Activated T-cell treated with anti-CD3 and anti-CD28 coated beads, Interleukin-2, amount 50 U/mL, for 48 hours (primary cell): ENCODE results near the gene THAP8.

Experiments
- DNase-seq, 2 experiments: peaks; one replicate each; pipeline ENCODE4 v3.0.0-alpha.2; 2020

THAP8 gene

DNA sequence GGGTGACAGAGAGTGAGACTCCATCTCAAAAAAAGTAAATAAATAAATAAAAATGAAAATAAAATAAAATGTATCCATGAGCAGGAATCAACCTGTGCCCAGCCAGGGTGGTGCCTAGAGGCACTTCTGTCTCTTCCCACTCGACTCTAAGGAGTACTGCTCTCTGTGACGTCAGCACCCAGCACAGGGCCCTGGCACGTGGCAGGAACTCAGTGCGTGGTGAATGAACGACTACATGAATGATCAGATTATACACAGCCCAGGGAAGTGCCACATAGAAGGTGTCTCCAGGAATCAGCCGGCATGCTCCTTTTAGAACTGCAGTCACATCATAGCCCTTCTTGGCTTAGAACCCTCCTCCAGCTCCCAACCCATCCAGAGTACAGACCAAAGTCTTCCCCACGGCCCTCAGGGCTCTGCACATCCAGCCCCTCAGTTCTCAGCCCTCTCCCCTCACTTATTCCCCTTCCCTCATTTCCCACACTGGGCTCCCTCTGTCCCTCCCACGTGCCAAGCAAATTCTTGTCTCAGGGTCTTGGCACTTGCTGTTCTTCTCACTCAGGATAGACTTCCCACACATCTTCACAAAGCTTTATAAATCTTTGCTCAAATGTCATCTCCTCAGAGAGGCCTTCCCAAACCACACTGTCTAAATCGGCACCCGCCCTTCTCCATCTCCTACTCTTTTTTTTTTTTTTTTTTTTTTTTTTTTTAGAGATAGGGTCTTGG lies 25.6 kb downstream of the THAP8 start:
- no peak for DNase-seq

GRCh38 chr19:36027696-36028095 lies 26.4 kb downstream of the THAP8 start:
- DNase-seq, result no peak

DNA sequence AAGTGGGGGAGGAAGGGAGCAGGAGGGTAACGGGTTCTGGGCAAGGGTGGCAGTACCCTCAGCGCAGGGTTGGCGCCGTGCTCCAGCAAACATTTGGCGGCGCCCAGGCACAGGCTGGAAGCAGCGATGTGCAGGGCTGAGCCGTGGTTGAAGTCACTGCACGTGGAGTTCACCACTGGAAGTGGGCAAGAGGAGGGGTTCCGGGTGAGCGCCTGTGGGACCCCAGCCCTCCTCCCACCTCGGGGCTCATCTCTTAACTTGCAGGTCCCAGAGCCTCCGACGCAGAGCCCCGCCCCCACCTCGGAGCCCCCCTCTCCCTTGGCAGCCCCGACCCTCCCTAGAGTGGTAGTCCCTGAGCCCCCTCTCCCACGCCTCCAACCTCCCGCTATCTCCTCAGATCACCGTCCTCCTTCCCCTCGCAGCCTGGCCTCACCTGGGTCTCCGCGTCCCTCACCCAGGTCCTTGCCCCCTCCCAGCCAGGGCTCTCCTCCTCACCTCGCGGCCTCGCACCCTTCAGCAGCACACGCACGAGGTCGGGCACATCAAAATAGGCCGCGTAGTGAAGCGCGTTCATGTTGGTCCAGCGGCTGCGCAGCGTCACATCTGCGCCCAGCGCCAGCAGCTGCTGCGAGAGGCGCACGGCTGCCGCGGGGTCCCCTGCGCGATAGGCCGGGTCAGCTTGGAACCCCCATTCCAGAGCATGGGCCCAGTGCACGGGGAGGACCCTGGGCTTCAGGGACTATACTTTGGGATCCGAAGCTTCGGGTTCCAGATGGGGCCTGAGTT lies 27.8 kb downstream of the THAP8 start:
- DNase-seq, result no peak

GRCh38 chr19:36025541-36025940 lies 28.5 kb downstream of the THAP8 start:
- no peak for DNase-seq

DNA sequence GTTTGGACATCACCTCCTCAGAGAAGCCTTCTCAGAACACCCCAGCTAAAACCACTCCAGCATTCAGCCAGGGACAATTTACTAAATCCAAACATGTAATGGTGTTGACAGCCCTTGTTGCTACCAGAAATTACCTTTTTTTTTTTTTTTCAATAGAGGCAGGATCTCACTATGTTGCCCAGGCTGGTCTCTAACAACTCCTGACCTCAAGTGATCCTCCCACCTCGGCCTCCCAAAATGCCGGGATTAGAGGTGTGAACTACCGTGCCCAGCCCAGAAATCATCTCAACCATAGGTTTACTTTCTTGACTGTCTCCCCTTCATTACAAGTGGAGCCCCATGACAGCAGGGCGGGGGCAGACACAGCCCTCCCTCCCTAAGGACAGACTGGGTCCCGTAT lies 30.7 kb downstream of the THAP8 start:
- no peak for DNase-seq

GRCh38 chr19:36019061-36019670 lies 34.9 kb downstream of the THAP8 start:
- no peak for DNase-seq

DNA sequence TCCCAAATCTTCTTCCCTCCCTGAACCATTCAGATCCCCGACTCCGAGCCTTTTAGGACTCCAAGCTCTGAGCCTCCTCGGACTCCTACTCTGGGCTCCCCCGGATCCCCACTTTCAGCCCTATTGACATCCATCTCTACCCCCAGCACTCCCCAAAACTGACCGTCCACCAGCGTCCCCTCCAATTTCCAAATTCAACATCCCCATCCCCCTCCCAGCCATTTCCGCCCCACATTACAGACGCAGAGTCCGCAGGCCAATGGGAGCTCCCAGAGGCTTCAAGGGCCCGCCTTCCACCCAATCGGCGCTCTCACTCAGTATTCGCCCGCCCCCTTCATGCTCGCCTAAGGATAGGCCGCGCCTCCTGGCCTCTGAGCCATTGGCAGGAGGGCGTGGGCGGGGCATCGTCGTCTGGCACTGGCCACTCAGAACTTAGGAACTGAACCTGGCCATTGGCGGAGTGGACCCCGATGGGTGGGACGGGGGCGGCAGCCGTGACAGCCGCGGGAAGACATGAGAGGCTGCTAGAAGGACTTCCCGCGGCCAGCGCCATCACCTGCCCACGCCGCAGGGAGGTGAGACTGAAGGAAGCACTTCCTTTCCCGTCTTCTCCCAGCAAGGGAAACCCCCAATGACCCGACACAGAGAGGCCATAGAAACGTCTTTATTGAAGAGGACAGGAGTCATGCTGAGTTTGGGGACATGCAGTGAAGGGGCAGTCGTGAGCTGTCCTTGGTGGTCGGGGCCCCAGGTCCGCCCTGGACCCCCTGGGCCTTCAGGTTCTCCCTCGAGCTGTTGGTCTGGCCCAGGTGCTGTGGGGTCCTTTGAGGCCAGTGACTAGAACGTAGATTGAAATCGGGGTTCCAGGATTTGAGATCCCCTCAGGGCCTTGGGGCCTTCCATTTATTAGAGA lies 39.8 kb downstream of the THAP8 start, which contains the start of gene ALKBH6:
Gene ALKBH6, minus strand, starts transcription at position 202 of the 913 bp plus-strand sequence. CDS start 816 bp downstream, outside the sequence.
- peak; percentile 99 to 100 for DNase-seq

- DNase-seq, result no peak
Observed at GRCh38 chr19:36013280-36014011, 40.6 kb downstream of the THAP8 start.

DNA sequence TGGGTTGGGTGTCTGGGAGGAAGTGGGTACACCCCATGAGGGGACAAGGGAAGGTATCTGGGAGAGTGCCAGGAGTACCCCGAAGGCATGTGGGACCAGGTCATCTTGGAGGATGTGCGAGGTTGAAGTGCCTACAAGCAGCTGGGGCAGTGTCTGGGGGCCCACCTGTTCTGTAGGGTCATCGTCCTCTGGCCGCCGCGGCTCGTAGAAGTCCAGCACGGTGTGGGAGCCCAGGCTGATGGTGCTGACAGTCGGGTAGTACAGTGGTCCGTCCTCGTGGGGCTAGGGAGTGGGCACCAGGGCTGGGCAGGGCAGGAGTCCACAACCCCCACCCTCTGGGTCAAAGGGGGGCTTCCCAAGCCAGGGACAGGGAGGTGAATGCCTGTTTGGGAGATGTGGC lies 43.7 kb downstream of the THAP8 start:
- no peak for DNase-seq

- DNase-seq, result no peak
Observed at GRCh38 chr19:36009633-36010379, 44.3 kb downstream of the THAP8 start.

DNA sequence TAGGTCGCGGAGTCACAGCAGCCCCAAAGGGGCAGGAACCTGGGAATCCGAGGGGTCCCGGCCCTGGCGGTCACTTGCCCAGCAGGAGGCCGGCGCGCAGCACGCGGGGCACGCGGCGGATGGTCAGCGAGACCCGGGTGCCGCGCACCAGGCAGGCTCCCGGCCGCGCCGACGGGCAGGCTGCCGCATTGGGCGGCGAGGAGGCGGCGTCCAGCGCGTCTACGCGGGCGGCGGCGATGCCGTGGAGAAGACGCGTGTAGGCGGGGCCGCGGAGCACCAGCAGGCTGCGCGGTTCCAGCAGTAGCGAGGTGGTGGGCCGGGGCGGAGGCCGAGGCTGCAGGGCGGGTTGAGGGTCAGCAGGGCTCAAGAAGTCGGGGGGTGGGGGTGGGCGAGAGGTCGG lies 44.9 kb downstream of the THAP8 start:
- DNase-seq, result peak; percentile 57 to 72

GRCh38 chr19:36008336-36008978 lies 45.6 kb downstream of the THAP8 start, which contains the start of gene SYNE4:
SYNE4 (minus strand) TSS chr19:36008813; CDS start chr19:36008681, 132 bp downstream.
- no peak for DNase-seq

- no peak for DNase-seq
Observed at GRCh38 chr19:36006955-36007354, 47.1 kb downstream of the THAP8 start.

DNA sequence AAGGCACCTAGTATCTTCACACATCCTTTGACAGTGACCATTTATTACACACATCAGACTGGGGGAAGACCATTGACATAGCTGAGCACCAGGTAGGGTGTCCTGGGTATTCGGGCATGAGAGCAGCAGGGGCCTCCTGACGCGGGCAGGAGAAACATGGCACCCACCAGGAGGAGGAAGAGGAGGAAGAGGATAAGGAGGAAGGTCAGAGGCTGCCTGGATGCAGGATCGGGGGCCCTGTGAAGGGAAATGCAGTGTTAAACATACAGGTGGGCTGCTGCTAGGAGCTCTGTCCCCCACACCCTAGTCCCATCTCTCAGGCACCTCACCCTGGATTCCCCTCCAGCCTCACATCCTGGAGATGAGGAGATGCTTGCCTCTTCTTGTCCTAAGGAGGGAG lies 50.8 kb downstream of the THAP8 start:
- no peak for DNase-seq

GRCh38 chr19:36001605-36002004 lies 52.5 kb downstream of the THAP8 start:
- no peak for DNase-seq

DNA sequence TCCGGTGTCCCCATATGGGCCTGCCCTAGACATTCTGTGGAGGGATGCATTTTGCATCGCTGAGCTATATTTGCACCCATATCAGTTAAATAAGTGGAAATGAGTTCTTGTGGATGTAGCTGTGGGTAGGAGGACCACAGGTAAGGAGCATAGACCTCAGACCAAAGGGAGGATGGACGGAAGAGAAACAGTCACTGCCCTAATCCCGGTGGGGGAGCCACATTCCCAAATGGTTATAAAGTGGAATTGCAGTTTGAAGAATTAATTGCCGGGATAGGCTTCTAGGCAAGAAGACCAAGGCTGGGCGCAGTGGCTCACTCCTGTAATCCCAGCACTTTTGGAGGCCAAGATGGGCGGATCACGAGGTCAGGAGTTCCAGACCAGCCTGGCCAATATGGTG lies 57.3 kb downstream of the THAP8 start:
- DNase-seq, result no peak

DNA sequence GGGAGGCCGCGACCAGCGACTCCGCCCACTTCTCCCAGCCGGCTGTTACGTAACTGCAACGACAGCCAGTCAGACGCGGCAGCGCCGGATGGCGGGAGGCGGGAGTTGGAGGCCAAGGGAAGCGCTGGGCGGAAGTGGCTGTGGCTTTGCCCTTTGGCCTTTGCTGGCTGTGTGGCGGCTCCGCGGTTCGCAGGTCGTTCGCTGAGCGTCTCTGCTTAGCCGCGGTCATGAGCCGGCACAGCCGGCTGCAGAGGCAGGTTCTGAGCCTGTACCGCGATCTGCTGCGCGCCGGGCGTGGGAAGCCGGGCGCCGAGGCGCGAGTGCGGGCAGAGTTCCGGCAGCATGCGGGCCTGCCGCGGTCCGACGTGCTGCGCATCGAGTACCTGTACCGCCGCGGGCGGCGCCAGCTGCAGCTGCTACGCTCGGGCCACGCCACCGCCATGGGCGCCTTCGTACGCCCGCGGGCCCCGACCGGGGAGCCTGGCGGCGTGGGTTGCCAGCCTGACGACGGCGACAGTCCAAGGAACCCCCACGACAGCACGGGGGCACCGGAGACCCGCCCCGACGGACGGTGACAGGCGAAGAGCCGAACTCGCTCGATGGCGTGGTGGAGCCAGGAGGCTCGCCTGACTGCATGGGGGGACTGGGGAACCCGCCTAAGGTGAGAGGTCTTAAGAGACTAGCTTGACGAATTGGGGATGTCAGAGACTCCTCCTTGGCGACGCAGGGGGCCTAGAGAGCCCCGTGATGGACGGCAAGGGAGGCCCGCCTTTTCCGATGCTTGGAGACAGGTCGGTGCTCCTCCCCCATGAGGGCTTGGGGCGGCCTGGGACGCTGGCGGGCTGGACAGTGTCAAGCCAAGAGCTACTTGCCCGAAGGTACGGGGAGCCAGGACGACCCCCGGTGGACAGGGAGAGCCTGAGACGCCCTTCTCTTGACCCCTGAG lies 58.8 kb downstream of the THAP8 start, which contains the start of gene SDHAF1:
Gene SDHAF1, plus strand, starts transcription at position 141 of the 946 bp plus-strand sequence. Its CDS starts 87 bp downstream, at position 228.
- peak; percentile 97 for DNase-seq

GRCh38 chr19:35993923-35994598 lies 60.0 kb downstream of the THAP8 start:
- DNase-seq, result peak in 1 of 2 experiments; percentile 48
